ENCODE measurements around the gene SLC25A21.

DNA sequence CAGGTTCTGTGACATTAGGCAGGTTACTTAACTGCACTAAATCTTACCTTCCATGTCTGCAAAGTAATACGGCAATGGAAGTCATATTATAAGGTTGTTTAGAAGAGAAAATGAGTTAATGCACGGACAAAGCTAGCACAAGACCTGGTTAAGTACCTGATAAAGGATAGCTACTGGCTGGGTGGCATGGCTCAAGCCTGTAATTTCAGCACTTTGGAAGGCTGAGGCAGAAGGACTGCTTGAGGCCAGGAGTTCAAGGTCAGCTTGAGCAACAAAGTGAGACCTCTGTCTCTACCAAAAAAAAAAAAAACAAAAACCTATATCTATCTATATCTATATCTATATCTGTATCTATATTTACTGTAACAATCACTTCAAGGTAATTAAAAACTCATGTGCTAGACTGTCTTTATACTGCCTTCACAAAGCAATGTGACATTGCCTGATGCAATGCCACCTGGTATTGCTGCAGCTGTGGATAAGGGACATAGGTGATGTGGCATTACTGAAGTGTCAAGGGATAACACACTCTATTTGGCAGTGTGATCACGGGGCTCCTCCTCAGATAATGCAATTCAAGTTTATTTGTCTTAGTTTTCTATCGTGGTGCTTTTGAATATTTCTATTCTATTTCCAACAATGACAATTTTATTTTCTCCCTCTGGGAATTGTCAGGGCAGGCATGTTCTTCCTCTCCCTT, 403.6 kb downstream of the SLC25A21 start:
- TF ChIP-seq CREB1 (IDR thresholded peaks at IDR 0.05; ENCODE audit: low read depth), result no peak
- TF ChIP-seq, protein P1, sequence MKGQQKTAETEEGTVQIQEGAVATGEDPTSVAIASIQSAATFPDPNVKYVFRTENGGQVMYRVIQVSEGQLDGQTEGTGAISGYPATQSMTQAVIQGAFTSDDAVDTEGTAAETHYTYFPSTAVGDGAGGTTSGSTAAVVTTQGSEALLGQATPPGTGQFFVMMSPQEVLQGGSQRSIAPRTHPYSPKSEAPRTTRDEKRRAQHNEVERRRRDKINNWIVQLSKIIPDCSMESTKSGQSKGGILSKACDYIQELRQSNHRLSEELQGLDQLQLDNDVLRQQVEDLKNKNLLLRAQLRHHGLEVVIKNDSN (IDR thresholded peaks at IDR 0.05), result no peak
- no peak for TF ChIP-seq FOXM1 (IDR thresholded peaks at IDR 0.05; ENCODE audit: borderline replicate concordance, low read depth)
